ENCODE results near the gene PRR12. TPM values are rescaled to one million over a fixed set of nuclear protein-coding genes. Genes with fewer than 3 reads are reported as not detected.

Gene PRR12
- total and polyA plus RNA-seq, 2 experiments from 2014 or later = 5.1 to 24.7 TPM

DNA sequence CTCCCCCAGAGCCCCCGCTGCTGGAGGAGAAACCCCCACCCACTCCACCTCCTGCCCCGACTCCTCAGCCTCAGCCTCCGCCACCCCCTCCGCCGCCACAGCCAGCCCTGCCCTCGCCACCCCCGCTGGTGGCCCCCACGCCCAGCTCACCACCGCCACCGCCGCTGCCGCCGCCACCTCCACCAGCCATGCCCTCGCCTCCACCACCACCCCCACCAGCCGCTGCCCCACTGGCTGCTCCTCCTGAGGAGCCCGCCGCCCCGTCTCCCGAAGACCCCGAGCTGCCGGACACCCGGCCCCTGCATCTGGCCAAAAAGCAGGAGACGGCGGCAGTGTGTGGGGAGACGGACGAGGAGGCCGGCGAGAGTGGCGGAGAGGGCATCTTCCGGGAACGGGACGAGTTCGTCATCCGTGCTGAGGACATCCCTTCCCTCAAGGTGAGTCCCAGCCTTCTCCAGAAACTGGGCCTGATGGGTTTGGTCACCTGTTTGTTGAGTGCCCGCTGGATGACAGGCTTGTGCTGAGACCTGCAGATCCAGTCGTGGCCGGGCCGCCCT lies 10.6 kb downstream of the PRR12 start:
- Histone ChIP-seq H3K9me3 (ENCODE audit: low read depth) (no peaks in the 10 kb centered on the region), H3K4me1 (ENCODE audit: low read depth) (no peaks in the 10 kb centered on the region), H3K27me3 (no peaks in the 10 kb centered on the region), H3K27ac (no peak overlapping the region), H3K36me3 (peaks cover 57% of the 10 kb centered on the region), H3K4me3 (no peak overlapping the region)
- DNase-seq (ENCODE audit: low read depth in 1 of 2, low spot score in 1 of 2) = no peak
- TF ChIP-seq, protein P1, sequence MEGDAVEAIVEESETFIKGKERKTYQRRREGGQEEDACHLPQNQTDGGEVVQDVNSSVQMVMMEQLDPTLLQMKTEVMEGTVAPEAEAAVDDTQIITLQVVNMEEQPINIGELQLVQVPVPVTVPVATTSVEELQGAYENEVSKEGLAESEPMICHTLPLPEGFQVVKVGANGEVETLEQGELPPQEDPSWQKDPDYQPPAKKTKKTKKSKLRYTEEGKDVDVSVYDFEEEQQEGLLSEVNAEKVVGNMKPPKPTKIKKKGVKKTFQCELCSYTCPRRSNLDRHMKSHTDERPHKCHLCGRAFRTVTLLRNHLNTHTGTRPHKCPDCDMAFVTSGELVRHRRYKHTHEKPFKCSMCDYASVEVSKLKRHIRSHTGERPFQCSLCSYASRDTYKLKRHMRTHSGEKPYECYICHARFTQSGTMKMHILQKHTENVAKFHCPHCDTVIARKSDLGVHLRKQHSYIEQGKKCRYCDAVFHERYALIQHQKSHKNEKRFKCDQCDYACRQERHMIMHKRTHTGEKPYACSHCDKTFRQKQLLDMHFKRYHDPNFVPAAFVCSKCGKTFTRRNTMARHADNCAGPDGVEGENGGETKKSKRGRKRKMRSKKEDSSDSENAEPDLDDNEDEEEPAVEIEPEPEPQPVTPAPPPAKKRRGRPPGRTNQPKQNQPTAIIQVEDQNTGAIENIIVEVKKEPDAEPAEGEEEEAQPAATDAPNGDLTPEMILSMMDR (IDR thresholded peaks at IDR 0.05; ENCODE audit: low read depth, low read length) = no peak

DNA sequence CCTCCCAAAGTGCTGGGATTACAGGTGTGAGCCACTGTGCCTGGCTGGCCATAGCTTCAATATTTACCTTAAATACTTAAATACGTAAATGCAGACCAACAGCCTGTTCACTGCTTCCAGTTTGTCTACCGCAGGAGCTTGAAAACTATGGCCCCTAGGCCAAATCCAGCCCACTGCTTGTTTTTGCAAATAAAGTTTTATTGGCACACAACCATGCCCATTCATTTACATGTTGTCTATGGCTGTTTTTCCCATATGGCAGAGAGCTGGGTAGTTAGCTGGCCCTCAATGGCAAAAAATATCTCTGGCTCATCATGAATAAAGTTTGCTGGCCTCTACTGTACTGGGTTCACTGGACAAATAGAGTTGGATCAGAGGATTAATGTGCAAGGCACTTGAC lies 11.8 kb downstream of the PRR12 start:
- Histone ChIP-seq H3K4me1 (ENCODE audit: low read depth) (no peaks in the 10 kb centered on the region), H3K27ac (no peak overlapping the region), H3K9me3 (ENCODE audit: low read depth) (no peaks in the 10 kb centered on the region), H3K36me3 (peaks cover 47% of the 10 kb centered on the region), H3K27me3 (no peaks in the 10 kb centered on the region), H3K4me3 (no peak overlapping the region)
- TF ChIP-seq, protein P1 (IDR thresholded peaks at IDR 0.05; ENCODE audit: low read depth, low read length) = no peak
- DNase-seq (ENCODE audit: low read depth in 1 of 2, low spot score in 1 of 2) = no peak

DNA sequence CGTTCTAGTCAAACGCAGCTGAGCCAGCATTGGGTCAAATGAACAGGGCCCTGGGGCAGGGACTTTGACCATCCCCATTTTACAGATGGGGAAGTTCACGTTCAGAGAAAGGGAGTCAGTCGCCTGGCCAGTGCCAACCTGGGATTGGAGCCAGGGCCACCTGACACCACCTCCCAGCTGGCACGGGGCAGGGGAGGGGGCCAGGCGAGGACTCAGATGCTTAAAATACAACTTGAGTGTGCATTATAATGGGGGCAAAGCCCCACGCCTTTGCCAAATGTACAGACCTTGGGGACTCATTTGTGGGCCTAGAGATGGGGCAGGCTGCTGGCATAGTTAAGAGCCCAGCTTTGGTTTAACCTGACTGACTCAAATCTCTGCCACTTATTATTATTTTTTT lies 14.6 kb downstream of the PRR12 start:
- Histone ChIP-seq H3K9me3 (ENCODE audit: low read depth) (no peaks in the 10 kb centered on the region), H3K4me1 (ENCODE audit: low read depth) (no peaks in the 10 kb centered on the region), H3K4me3 (no peak overlapping the region), H3K36me3 (peaks cover 38% of the 10 kb centered on the region), H3K27me3 (no peaks in the 10 kb centered on the region), H3K27ac (no peak overlapping the region)
- no peak for DNase-seq (ENCODE audit: low read depth in 1 of 2, low spot score in 1 of 2)
- TF ChIP-seq, protein P1 (IDR thresholded peaks at IDR 0.05; ENCODE audit: low read depth, low read length) = no peak

DNA sequence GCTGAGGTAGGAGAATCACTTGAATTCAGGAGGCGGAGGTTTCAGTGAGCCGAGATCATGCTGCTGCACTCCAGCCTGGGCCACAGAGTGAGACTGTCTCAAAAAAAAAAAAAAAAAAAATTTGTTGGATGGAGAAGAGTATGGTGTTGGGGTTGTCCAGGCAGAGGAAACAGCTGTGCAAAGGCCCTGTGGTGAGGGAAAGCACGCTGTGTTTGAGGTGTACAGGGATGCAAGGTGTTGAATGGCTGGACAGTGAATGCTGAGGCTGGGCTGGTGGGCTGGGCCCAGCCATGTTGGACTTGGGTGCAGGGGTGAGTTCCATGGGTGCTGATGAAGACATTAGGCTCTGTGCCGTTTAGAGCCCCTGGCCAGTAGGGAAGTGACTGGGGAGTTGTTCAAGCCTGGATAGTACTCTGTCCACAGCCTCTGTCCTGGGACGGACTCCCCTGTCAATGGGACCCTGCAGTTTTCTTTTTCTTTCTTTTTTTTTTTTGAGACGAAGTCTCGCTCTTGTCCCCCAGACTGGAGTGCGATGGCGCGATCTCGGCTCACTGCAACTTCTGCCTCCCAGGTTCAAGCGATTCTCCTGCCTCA lies 18.6 kb downstream of the PRR12 start:
- peaks cover 13% of the 10 kb centered on the region for H3K36me3 ChIP-seq
- no peaks in the 10 kb centered on the region for H3K9me3 ChIP-seq (ENCODE audit: low read depth)

DNA sequence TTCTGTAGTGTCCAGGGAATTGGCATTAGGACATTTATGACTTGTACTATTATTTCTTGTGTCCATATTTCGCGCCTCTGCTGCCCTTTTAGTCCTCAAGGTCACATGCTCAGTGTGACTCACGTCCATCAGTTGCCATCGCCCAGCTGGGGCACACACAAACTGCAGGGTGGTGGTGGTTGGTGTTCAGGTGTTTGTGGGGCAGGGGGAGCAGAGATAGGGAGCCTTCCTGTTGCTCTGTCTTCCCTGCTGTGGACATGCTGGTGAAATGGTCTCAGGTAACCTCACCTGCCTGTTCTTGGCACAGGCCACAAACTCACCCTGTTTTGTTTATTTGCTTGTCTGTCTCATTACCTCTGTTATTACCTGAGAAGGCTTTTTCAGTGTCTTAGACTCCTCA lies 22.4 kb downstream of the PRR12 start:
- no peak overlapping the region for H3K4me3 ChIP-seq

More for the DNA sequence above, 18.6 kb downstream of the PRR12 start:
- Histone ChIP-seq H3K4me1 (ENCODE audit: low read depth) (no peaks in the 10 kb centered on the region), H3K27ac (no peak overlapping the region), H3K4me3 (no peak overlapping the region), H3K27me3 (no peaks in the 10 kb centered on the region)
- no peak for DNase-seq (ENCODE audit: low read depth in 1 of 2, low spot score in 1 of 2)
- TF ChIP-seq, protein P1 (IDR thresholded peaks at IDR 0.05; ENCODE audit: low read depth, low read length) = no peak

More for the DNA sequence above, 22.4 kb downstream of the PRR12 start:
- no peaks in the 10 kb centered on the region for H3K27me3 ChIP-seq
- H3K27ac ChIP-seq = no peak overlapping the region
- H3K9me3 ChIP-seq (ENCODE audit: low read depth) = no peaks in the 10 kb centered on the region
- peaks cover 22% of the 10 kb centered on the region for H3K36me3 ChIP-seq
- TF ChIP-seq, protein P1 (IDR thresholded peaks at IDR 0.05; ENCODE audit: low read depth, low read length) = no peak
- DNase-seq (ENCODE audit: low read depth in 1 of 2, low spot score in 1 of 2) = no peak
- no peaks in the 10 kb centered on the region for H3K4me1 ChIP-seq (ENCODE audit: low read depth)

Measured in cardiac muscle cell (in vitro differentiated cells and primary cell).